Neural cell (in vitro differentiated cells): ENCODE data around the gene PCCA. TPM values are rescaled to one million over a fixed set of nuclear protein-coding genes. Genes with fewer than 3 reads are reported as not detected.
A peak's percentile ranks its signal among the peaks of the same experiment; 100 is the strongest.
"Not testable (repeated sequence)": the region's sequence is repeated elsewhere in the genome, so short reads cannot be mapped to it uniquely, and the experiment has no call there.

Experiments used
- H2AFZ ChIP-seq: fragments of 200-600, 300-800 bp; sonication (generic), shearing (Covaris generic); 2 replicates; pipeline ENCODE4 v1.6.0; 2014; ENCODE audit warnings: low read depth, mild to moderate bottlenecking, antibody characterized with exemption, low read length, moderate library complexity
- H3F3A ChIP-seq: fragments of 200-600 bp; shearing (Covaris generic); 2 replicates; pipeline ENCODE4 v1.6.1; 2016; ENCODE audit warnings: mild to moderate bottlenecking, moderate library complexity, mixed read lengths, antibody characterized with exemption, low read length; ENCODE audit not compliant: insufficient read depth, poor library complexity, severe bottlenecking
- H3K27ac ChIP-seq: fragments of 200-600, 300-800 bp; sonication (generic), shearing (Covaris generic); 2 replicates; pipeline ENCODE4 v1.5.1; 2014; ENCODE audit warnings: mild to moderate bottlenecking, low read length, moderate library complexity
- H3K27me3 ChIP-seq: fragments of 300-800, 200-600 bp; sonication (generic), shearing (Covaris generic); 2 replicates; pipeline ENCODE4 v1.6.0; 2014; ENCODE audit warnings: mild to moderate bottlenecking, low read depth, low read length, moderate library complexity; ENCODE audit not compliant: insufficient read depth
- H3K36me3 ChIP-seq: fragments of 300-800, 200-600 bp; sonication (generic), shearing (Covaris generic); 2 replicates; pipeline ENCODE4 v1.5.1; 2014; ENCODE audit warnings: mild to moderate bottlenecking, antibody characterized with exemption, low read length, moderate library complexity; ENCODE audit not compliant: insufficient read depth
- H3K4me2 ChIP-seq: fragments of 300-800, 200-600 bp; sonication (generic), shearing (Covaris generic); 2 replicates; pipeline ENCODE4 v1.6.0; 2014; ENCODE audit warnings: mild to moderate bottlenecking, low read length
- H3K4me3 ChIP-seq: fragments of 300-800, 200-600 bp; sonication (generic), shearing (Covaris generic); 2 replicates; pipeline ENCODE4 v1.5.1; 2014; ENCODE audit warnings: mild to moderate bottlenecking, low read length, moderate library complexity
- H3K79me2 ChIP-seq: fragments of 200-600 bp; shearing (Covaris generic); replicated peaks from 2 replicates; pipeline ENCODE4 v1.6.0; 2014; ENCODE audit warnings: mild to moderate bottlenecking, low read length, moderate library complexity; ENCODE audit not compliant: insufficient read depth
- H3K9ac ChIP-seq: fragments of 300-800, 200-600 bp; sonication (generic), shearing (Covaris generic); 2 replicates; pipeline ENCODE4 v1.6.1; 2016; ENCODE audit warnings: mild to moderate bottlenecking, low read length, mixed read lengths
- H3K9me2 ChIP-seq: fragments of 200-600 bp; shearing (Covaris generic); 2 replicates; pipeline ENCODE4 v1.6.1; 2016; ENCODE audit warnings: mild to moderate bottlenecking, low read length, mixed read lengths; ENCODE audit not compliant: insufficient read depth
- H3K9me3 ChIP-seq: fragments of 200-600, 300-800 bp; sonication (generic), shearing (Covaris generic); 2 replicates; pipeline ENCODE4 v1.6.1; 2016; ENCODE audit warnings: mild to moderate bottlenecking, mixed run types, low read length, moderate library complexity, mixed read lengths
- H4K20me1 ChIP-seq: fragments of 200-600 bp; shearing (Covaris generic); 2 replicates; pipeline ENCODE4 v1.6.1; 2016; ENCODE audit warnings: mild to moderate bottlenecking, mixed run types; ENCODE audit not compliant: insufficient read depth
- CTCF ChIP-seq: fragments of 450-650 bp; IDR thresholded peaks from 2 replicates; pipeline ENCODE4 v1.5.1; 2014; ENCODE audit warnings: antibody characterized with exemption, mild to moderate bottlenecking, moderate library complexity; ENCODE audit not compliant: poor library complexity, severe bottlenecking
- EP300 ChIP-seq: fragments of 450-650 bp; conservative IDR thresholded peaks from 2 replicates; pipeline ENCODE4 v1.6.1; 2014; ENCODE audit warnings: antibody characterized with exemption, mild to moderate bottlenecking, moderate library complexity; ENCODE audit not compliant: poor library complexity, severe bottlenecking
- EZH2 ChIP-seq: fragments of 200-600, 300-800 bp; shearing (Covaris generic), sonication (generic); IDR thresholded peaks from 2 replicates; pipeline ENCODE4 v1.6.1; 2014; ENCODE audit warnings: antibody characterized with exemption, low read length, borderline replicate concordance, mild to moderate bottlenecking; ENCODE audit not compliant: insufficient read depth, poor library complexity, severe bottlenecking
- MXI1 ChIP-seq: fragments of 450-650 bp; conservative IDR thresholded peaks from 2 replicates; pipeline ENCODE4 v1.6.1; 2014; ENCODE audit warnings: antibody characterized with exemption, mild to moderate bottlenecking; ENCODE audit not compliant: poor library complexity, severe bottlenecking
- POLR2AphosphoS5 ChIP-seq: IDR thresholded peaks from 2 replicates; pipeline ENCODE4 v1.6.1; 2012
- RAD21 ChIP-seq: fragments of 450-650 bp; conservative IDR thresholded peaks from 2 replicates; pipeline ENCODE4 v1.6.1; 2014; ENCODE audit warnings: antibody characterized with exemption, mild to moderate bottlenecking, moderate library complexity
- REST ChIP-seq: IDR thresholded peaks from 2 replicates; pipeline ENCODE4 v1.6.1; 2012; ENCODE audit warnings: borderline replicate concordance
- SMC3 ChIP-seq: fragments of 450-650 bp; conservative IDR thresholded peaks from 2 replicates; pipeline ENCODE4 v1.6.1; 2014; ENCODE audit warnings: antibody characterized with exemption, mild to moderate bottlenecking, moderate library complexity; ENCODE audit not compliant: poor library complexity
- TAF1 ChIP-seq: IDR thresholded peaks from 2 replicates; pipeline ENCODE4 v1.6.1; 2012; ENCODE audit warnings: low read depth
- polyA plus RNA-seq: library from polyadenylated mRNA; depleted of rRNA; stranded (reverse); fragments of >200 nt; gene quantifications from 2 replicates; pipeline ENCODE4 v1.2.3, GENCODE V29; 2014
- small RNA-seq, 3 experiments: library from RNA; depleted of rRNA; stranded (forward); fragments of <200 nt; gene quantifications; one replicate each; pipeline ENCODE3, GENCODE V24; 2012

Gene PCCA
- polyA plus RNA-seq, 1 donor from 2014 or later = 17.0 TPM

- H4K20me1 ChIP-seq = no peaks in the 10 kb centered on the region
- H3K27me3 ChIP-seq = no peaks in the 10 kb centered on the region
- H3K27ac ChIP-seq = no peak overlapping the region
- no peaks in the 10 kb centered on the region for H3K9me2 ChIP-seq
- no peaks in the 10 kb centered on the region for H3F3A ChIP-seq
- no peak overlapping the region for H3K4me3 ChIP-seq
- H3K36me3 ChIP-seq = no peaks in the 10 kb centered on the region
- TF ChIP-seq EZH2 (no peak), SMC3 (peak; percentile 42), POLR2AphosphoS5 (no peak), MXI1 (no peak), EP300 (no peak), REST (no peak), RAD21 (peak; percentile 30), TAF1 (no peak), CTCF (peak; percentile 46)
- H2AFZ ChIP-seq = no peak overlapping the region
- H3K79me2 ChIP-seq = no peaks in the 10 kb centered on the region
- H3K4me2 ChIP-seq = no peak overlapping the region
- no peaks in the 10 kb centered on the region for H3K9me3 ChIP-seq
- H3K9ac ChIP-seq = no peak overlapping the region
Observed at GRCh38 chr13:100573121-100573520, 484.2 kb downstream of the PCCA start.

- H3K79me2 ChIP-seq, H3K36me3 ChIP-seq, H3K27me3 ChIP-seq, H3K27ac ChIP-seq, H3K4me3 ChIP-seq, H3K9me3 ChIP-seq, H3K4me2 ChIP-seq, H3K9ac ChIP-seq, H4K20me1 ChIP-seq, H2AFZ ChIP-seq, H3F3A ChIP-seq, H3K9me2 ChIP-seq: not testable (repeated sequence)
Observed at GRCh38 chr13:100577239-100577638, 488.3 kb downstream of the PCCA start.

Small RNAs within 50 kb of the gene (small RNA-seq; reads per million reads assigned to genes)
- 0 to 0.35 (median 0) reads per million in 3 experiments for gene AL356575.1

Other genes with a start within 250 kb of the PCCA start
- gene ZIC5, start 117.3 kb upstream of the PCCA start, polyA plus RNA-seq = 0.94 and 0.98 TPM in 2 replicates
- gene ZIC2, start 107.3 kb upstream of the PCCA start, polyA plus RNA-seq = 10.6 and 13.8 TPM in 2 replicates